NCI-H2196 (cell line): Measurements from ENCODE around the gene GRAMD1B.

Source experiments
- DNase-seq: peaks from one replicate; lab custom pipeline; 2025; ENCODE audit not compliant: unreplicated experiment; lab: John Stamatoyannopoulos, UW

Gene GRAMD1B

GRCh38 chr11:123527526-123527925 is 97.5 kb downstream of the GRAMD1B start:
- DNase-seq: no peak

- DNase-seq: no peak
Measured at GRCh38 chr11:123527947-123528346, 97.9 kb downstream of the GRAMD1B start.

- no peak for DNase-seq
Measured at GRCh38 chr11:123531325-123531724, 101.3 kb downstream of the GRAMD1B start.

GRCh38 chr11:123532131-123532530 is 102.1 kb downstream of the GRAMD1B start:
- no peak for DNase-seq

GRCh38 chr11:123535401-123535800 is 105.3 kb downstream of the GRAMD1B start:
- DNase-seq: no peak

- DNase-seq: peak; percentile 44
Measured at GRCh38 chr11:123536690-123537437, 106.8 kb downstream of the GRAMD1B start.

- DNase-seq: no peak
Measured at GRCh38 chr11:123537726-123538125, 107.7 kb downstream of the GRAMD1B start.

- no peak for DNase-seq
Measured at GRCh38 chr11:123543797-123544196, 113.7 kb downstream of the GRAMD1B start.

- DNase-seq: peak; percentile 39
Measured at GRCh38 chr11:123544631-123545375, 114.7 kb downstream of the GRAMD1B start.

- no peak for DNase-seq
Measured at GRCh38 chr11:123545726-123546270, 115.7 kb downstream of the GRAMD1B start.

GRCh38 chr11:123546515-123546914 is 116.4 kb downstream of the GRAMD1B start:
- no peak for DNase-seq

GRCh38 chr11:123547180-123547579 is 117.1 kb downstream of the GRAMD1B start:
- no peak for DNase-seq

- DNase-seq: no peak
Measured at GRCh38 chr11:123548774-123549173, 118.7 kb downstream of the GRAMD1B start.

- no peak for DNase-seq
Measured at GRCh38 chr11:123549926-123550917, 120.2 kb downstream of the GRAMD1B start.

GRCh38 chr11:123551079-123551478 is 121.0 kb downstream of the GRAMD1B start:
- DNase-seq: no peak

- DNase-seq: no peak
Measured at GRCh38 chr11:123556633-123557032, 126.6 kb downstream of the GRAMD1B start.

GRCh38 chr11:123558536-123559315 is 128.7 kb downstream of the GRAMD1B start:
- no peak for DNase-seq

GRCh38 chr11:123559523-123559955 is 129.5 kb downstream of the GRAMD1B start:
- no peak for DNase-seq

GRCh38 chr11:123560006-123560405 is 129.9 kb downstream of the GRAMD1B start:
- no peak for DNase-seq

- no peak for DNase-seq
Measured at GRCh38 chr11:123561431-123561800, 131.3 kb downstream of the GRAMD1B start.
